Gastrocnemius medialis (tissue), 4 donors: ENCODE measurements around the gene FAM78B.

Experiments
- POLR2A ChIP-seq, 2 donors: fragments of 450-650 bp; IDR thresholded peaks; one replicate each; pipeline ENCODE4 v1.6.1; 2017; ENCODE audit warnings: antibody characterized with exemption in 2 of 2, mild to moderate bottlenecking in 2 of 2, moderate library complexity in 2 of 2
- TF ChIP-seq, protein P1 (sequence below), 5 experiments: fragments of 450-650 bp in 3 of 5; fragments of 200-600 bp in 2 of 5; sonication (generic) in 2 of 5; IDR thresholded peaks in 4 of 5; conservative IDR thresholded peaks in 1 of 5; 1 replicate in 4 of 5; 2 replicates in 1 of 5; pipeline ENCODE4 v1.5.1; 2016 to 2019; ENCODE audit warnings: antibody characterized with exemption in 5 of 5, mild to moderate bottlenecking in 3 of 5, moderate library complexity in 3 of 5

DNA sequence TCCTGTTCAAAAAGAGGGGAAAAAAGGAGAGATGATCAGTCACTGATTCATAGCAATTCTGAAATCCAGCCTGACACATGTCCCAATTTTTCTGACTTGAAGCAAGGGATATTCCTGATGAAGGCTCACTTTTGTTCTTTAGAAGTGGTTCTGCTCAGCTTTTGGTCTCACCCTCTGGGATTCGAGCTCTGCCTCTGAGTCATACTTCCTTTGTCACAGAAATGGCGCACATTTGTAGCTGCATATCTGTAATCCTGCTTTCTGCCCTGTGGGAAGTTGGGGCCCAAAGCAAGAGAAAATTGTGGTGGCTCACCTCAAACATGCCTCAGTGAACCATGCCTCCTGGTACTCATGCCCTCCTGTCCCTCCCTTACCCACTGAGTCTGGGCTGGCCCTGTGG is 22.3 kb upstream of the FAM78B start:
- TF ChIP-seq, protein P1, sequence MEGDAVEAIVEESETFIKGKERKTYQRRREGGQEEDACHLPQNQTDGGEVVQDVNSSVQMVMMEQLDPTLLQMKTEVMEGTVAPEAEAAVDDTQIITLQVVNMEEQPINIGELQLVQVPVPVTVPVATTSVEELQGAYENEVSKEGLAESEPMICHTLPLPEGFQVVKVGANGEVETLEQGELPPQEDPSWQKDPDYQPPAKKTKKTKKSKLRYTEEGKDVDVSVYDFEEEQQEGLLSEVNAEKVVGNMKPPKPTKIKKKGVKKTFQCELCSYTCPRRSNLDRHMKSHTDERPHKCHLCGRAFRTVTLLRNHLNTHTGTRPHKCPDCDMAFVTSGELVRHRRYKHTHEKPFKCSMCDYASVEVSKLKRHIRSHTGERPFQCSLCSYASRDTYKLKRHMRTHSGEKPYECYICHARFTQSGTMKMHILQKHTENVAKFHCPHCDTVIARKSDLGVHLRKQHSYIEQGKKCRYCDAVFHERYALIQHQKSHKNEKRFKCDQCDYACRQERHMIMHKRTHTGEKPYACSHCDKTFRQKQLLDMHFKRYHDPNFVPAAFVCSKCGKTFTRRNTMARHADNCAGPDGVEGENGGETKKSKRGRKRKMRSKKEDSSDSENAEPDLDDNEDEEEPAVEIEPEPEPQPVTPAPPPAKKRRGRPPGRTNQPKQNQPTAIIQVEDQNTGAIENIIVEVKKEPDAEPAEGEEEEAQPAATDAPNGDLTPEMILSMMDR (IDR thresholded peaks at IDR 0.05 in 4 of 5, conservative IDR thresholded peaks at IDR 0.05 in 1 of 5), result no peak
- TF ChIP-seq POLR2A (IDR thresholded peaks at IDR 0.05), result no peak
